ENCODE measurements around the gene AFDN.

The AFDN gene, protein sequence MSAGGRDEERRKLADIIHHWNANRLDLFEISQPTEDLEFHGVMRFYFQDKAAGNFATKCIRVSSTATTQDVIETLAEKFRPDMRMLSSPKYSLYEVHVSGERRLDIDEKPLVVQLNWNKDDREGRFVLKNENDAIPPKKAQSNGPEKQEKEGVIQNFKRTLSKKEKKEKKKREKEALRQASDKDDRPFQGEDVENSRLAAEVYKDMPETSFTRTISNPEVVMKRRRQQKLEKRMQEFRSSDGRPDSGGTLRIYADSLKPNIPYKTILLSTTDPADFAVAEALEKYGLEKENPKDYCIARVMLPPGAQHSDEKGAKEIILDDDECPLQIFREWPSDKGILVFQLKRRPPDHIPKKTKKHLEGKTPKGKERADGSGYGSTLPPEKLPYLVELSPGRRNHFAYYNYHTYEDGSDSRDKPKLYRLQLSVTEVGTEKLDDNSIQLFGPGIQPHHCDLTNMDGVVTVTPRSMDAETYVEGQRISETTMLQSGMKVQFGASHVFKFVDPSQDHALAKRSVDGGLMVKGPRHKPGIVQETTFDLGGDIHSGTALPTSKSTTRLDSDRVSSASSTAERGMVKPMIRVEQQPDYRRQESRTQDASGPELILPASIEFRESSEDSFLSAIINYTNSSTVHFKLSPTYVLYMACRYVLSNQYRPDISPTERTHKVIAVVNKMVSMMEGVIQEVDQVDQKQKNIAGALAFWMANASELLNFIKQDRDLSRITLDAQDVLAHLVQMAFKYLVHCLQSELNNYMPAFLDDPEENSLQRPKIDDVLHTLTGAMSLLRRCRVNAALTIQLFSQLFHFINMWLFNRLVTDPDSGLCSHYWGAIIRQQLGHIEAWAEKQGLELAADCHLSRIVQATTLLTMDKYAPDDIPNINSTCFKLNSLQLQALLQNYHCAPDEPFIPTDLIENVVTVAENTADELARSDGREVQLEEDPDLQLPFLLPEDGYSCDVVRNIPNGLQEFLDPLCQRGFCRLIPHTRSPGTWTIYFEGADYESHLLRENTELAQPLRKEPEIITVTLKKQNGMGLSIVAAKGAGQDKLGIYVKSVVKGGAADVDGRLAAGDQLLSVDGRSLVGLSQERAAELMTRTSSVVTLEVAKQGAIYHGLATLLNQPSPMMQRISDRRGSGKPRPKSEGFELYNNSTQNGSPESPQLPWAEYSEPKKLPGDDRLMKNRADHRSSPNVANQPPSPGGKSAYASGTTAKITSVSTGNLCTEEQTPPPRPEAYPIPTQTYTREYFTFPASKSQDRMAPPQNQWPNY (N-terminal part only)

DNA sequence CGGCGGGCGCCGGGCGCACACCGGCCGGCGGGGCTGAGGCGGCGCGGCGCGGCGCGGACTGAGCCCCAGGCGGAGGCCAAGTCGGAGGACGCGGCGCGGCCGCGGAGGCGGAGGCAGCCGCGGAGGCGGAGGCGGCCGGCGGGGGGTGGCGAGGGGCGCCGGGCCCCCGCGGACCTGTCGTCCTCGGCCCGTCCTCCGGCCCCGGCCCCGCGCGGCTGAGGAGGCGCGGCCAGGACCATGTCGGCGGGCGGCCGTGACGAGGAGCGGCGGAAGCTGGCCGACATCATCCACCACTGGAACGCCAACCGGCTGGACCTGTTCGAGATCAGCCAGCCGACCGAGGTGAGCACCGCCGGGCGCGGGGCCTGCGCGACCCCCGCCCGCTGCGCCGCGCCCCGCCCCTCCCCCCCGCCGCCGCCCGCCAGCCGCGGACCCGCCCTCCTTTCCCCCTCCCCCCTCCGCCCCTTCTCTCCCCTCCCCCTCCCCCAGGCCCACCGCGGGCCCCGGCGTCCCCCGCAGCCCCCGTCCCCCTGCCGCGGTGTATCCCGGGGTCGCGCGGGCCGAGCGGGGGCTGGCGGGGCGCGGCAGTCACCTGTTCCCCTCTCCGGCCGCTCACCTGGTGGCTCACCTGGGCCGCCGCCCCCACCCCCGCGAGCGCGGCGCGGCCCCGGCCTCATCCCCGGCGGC lies at the start of gene AFDN:
Gene AFDN (plus strand): TSS at position 16 of the 687 bp plus-strand sequence. CDS start 222 bp downstream, at position 238.
- no peak for DNase-seq

- DNase-seq: no peak
Observed at GRCh38 chr6:167778497-167779128, 48.1 kb upstream of the AFDN start.

- no peak for DNase-seq
Observed at GRCh38 chr6:167779129-167779992, 47.4 kb upstream of the AFDN start.

- no peak for DNase-seq
Observed at GRCh38 chr6:167779993-167780655, 46.6 kb upstream of the AFDN start.

DNA sequence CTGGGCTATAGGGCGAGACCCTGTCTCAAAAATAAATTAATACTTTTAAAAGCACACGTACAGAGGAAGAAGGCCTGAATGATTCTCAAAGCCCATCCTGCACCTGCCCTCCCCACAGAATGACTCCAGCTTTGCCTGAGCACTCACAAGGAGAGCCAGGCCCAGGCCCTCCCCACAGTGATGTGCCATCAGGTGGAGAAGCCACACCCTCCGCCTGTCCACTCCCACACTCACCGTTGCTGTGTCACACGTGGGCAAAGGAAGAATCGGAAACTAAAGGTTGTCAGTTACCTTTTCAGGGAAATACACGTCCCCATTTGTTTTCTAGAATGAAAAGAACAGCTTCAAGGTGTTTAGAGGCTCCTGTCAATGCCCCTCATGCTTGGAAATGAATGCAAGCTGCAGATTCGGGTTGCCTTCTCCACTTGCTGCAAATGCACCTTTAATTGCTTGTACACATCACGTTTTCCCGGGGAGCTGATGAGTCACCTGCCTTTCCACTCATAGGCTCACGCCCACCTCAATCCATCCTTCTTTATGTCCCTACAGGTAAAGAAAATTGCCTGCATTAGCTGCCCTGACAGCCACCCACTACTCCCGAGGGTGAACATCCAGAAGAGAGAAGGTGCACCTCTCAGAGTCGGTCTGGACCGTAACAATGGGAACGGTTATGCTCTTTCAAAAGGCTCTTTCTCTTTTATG lies 45.5 kb upstream of the AFDN start:
- no peak for DNase-seq

DNA sequence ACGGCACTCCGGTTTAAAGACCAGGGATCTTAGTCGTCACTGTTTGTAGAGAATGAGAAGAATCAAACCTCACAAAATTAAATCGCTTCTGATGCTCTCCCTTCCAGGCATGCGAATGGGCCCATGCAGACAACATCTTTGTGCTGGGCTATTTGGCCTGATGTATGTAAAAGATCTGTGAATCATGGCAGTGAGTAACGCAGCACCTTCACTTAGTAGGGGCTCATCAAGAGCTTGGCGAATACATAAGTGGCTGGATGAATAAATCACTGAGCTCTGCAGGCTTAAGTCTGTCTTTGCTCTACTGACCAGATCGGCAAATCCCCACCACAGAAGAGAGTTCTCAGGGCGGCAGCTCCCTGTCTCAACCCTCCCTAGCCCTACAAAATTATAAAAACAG lies 44.8 kb upstream of the AFDN start:
- DNase-seq: no peak

- no peak for DNase-seq
Observed at GRCh38 chr6:167782698-167783517, 43.8 kb upstream of the AFDN start.

GRCh38 chr6:167786853-167787675 lies 39.6 kb upstream of the AFDN start:
- no peak for DNase-seq

GRCh38 chr6:167787896-167788562 lies 38.7 kb upstream of the AFDN start:
- no peak for DNase-seq

DNA sequence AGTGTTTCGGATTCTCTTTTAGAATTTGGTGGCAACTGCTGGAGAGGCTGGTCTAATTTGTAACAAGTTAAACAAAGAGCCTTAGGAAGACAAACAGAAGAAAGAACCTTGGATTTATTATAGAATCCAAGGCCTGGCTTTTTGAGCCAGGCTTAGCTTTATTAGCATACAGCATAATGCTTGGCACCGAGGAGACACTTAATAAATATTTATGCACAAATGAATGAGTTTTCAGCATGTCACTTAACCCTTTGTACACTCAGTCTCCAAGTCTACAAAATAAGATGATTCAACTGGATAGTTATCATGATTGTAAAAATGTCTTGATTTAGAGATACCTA lies 38.2 kb upstream of the AFDN start:
- no peak for DNase-seq

- no peak for DNase-seq
Observed at GRCh38 chr6:167789358-167789757, 37.4 kb upstream of the AFDN start.

GRCh38 chr6:167791091-167791779 lies 35.5 kb upstream of the AFDN start:
- DNase-seq: no peak

GRCh38 chr6:167791780-167792478 lies 34.8 kb upstream of the AFDN start:
- no peak for DNase-seq

DNA sequence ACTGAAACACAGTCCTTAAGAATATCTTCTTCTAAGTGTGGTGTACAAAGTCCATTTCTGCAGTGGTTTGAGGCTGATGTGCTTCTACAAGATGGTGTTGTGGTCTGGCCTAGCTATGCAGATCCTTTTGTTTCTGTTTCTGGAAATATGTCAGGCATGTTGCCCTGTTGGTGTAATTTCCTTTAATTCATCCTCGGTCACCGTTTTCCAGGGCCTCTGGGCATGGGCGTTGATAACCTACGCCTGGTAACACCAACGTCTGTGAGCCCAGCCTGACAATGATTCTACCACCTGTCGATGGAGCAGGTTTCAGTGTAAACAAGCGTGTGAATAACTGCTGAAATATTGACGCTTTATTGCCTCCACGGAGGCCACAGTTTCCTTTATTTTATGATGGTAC lies 33.3 kb upstream of the AFDN start:
- no peak for DNase-seq

GRCh38 chr6:167794161-167795157 lies 32.3 kb upstream of the AFDN start:
- DNase-seq: no peak
